Measurements from ENCODE around the gene FBXL17.
"Not testable (repeated sequence)": the region's sequence is repeated elsewhere in the genome, so short reads cannot be mapped to it uniquely, and the experiment has no call there.

FBXL17 gene

DNA sequence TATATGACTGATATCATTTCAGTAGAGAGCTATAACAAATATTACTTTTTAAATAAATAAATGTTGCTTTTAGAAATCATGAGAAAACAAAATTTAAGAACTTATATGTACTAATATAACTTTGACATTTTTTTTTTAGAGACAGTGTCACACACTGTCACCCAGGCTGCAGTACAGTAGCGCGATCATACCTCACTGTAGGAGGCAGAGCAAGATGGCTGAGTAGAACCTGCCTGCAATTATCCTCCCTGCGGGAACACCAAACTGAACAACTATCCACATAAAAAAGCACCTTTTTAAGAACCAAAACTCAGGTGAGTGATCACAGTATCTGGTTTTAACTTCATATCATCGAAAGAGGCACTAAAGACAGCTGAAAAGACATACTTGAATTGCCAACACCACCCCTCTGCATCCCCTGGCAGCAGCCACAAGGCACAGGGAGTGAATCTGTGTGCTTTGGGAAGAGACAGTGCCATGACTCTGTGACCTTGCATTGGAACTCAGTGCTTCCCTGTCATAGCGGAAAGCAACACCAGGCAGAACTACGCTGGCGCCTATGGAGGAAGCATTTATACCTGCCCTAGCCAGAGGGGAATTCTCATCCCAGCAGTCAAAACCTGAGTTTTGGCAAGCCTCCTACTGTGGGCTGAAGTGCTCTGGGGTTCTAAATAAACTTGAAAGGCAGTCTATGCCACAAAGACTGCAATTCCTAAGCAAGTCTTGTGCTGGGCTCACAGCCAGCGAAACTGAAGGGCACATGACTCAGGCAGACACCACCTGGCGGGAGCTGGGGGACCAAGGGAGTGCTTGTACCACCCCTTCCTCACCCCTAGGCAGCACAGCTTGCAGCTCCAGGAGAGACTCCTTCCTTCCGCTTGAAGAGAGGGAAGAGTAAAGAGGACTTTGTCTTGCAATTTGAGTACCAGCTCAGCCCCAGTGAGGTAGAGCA is 142.7 kb downstream of the FBXL17 start:
- DNase-seq: no peak

DNA sequence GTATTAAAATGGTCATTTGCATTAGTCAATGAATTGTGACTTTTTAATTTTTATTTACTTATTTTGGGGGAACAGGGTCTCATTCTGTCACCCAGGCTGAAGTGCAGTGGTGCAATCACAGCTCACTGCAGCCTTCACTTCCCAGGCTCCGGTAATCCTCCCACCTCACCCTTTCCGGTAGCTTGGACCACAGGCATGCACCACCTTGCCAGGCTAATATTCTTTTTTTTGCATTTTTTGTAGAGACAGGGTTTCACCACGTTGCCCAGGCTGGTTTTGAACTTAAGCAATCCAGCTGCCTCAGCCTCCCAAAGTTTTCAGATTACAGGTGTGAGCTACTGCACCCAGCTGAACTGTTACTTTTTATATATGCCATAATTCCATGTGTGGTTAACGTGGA is 143.4 kb downstream of the FBXL17 start:
- DNase-seq: no peak

DNA sequence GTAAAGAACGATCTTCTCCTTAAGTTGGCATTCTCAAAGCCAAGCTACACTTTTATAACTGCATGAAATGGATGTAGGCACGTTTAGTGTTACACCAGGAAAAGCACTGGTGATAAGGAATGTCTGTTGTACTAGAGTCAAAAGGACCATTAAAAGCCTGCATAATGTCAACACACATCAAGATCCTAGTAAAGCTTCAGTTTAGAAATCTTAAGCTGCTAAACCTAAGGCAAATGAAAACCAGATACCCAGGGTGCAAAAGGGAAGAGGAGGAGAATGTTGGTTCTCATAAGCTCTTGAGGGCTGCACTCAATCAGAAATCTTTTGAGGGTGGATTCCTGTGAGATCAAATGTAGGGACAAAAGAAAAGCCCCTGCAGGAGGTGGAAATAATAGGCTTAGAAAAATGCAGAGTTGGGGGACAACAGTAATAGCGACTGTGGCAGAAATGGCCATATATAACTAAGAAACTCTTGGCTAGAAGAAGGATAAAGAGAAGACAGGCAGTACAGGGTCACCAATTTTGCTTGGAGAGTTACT is 148.2 kb downstream of the FBXL17 start:
- peak; percentile 15 for DNase-seq

DNA sequence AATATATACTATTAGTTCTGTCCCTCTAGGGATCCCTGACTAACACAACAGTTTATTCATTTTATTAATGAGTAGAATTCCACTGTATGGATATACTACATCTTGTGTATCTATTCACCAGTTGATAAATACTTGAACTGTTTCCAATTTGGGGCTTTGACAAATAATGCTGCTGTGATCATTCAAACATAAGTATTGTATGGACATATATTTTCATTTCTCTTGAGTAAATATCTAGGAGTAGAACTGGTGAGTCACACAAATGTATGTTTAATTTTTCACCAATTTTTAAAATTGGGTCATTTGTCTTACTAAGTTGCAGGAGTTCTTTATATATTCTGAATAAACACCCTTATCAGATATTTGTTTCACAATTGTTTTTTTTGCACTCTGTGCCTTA is 149.1 kb downstream of the FBXL17 start:
- no peak for DNase-seq

DNA sequence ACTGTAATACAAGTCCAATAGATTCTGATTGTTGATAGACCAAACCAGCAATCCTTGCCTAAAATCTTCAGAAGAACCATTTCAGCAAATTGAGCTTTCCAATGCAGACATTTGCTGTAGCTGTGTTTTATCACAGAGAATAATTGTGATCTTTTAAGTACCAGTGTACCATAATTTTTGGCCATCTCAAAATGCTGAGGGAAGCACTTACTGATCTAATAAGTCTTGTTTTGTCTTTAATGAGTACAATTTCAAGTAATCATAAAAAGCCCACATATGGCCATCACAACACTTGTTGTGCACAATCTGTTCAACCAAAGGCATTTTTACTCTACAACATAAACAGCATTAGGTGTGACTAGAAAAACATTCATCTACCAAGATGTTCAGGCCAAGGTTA is 159.9 kb downstream of the FBXL17 start:
- no peak for DNase-seq

DNA sequence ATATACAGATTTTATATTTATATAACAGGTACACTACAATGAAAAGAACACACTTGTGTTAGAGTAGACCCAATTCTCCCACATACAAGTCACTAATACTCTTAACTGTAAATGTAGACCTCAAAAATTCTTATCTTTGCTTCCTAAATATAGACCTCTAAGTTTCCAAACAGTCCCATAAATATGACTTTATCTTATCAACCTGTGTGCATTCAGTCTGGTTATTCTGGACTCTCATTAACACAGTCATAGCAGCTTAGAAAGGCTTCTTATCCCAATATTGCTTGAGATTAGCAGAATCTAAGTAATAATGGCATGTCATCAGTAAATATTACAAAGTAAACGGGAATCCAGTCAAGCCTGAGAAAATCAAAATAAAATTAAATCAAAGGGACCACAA is 161.1 kb downstream of the FBXL17 start:
- DNase-seq: no peak

DNA sequence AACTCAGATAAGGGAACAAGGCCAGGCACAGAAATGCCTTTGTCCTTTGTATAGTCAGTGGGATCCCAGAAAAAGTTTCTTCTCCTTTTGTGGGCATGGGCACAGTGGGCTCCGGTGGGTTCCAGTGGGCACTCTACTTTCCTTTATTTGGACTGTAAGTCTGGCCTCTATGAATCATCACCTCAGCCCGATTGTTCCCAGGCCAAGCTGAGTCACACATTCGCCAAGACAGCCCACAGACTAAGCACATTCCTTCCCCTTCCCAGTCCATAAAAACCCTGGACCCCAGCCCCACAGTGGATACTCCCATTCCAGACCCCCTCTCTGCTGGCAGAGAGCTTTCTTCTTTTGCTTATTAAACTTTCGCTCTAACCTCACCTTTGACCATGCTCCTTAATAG is 165.0 kb downstream of the FBXL17 start:
- DNase-seq: no peak

DNA sequence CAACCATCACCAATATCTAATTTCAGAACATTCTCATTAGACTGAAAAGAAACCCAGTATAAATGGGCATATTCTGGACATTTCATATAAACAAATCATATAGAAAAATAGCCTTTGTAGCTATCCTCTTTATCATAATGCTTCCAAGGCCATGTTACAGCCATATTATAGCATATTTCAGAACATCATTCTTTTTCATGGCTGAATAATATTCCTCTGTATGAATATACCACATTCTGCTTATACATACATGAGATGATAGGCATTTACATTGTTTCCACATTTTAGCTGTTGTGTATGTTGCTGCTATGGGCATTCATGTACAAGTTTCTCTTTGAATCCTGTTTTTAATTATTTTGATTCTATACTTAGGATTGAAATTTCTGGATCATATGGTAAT is 167.0 kb downstream of the FBXL17 start:
- no peak for DNase-seq

DNA sequence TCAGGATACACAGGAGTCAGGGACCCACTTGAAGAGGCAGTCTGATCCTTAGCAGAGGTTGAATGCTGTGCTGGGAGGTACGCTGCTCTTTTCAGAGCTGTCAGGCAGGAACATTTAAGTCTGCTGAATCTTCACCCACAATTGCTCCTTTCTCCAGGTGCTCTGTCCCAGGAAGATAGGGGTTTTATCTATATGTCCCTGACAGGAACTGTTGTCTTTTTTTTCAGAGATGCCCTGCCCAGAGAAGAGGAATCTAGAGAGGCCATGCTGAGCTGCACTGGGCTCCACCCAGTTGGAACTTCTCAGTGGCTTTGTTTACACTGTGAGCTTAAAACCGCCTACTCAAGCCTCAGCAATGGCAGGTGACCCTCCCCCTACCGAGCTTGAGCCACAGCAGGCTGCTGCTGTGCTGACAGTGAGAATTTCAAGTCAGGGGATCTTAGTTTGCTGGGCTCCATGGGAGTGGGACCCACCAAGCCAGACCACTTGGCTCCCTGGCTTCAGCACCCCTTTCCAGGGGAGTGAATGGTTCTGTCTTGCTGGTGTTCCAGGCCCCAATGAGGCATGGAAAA is 169.0 kb downstream of the FBXL17 start:
- no peak for DNase-seq

DNA sequence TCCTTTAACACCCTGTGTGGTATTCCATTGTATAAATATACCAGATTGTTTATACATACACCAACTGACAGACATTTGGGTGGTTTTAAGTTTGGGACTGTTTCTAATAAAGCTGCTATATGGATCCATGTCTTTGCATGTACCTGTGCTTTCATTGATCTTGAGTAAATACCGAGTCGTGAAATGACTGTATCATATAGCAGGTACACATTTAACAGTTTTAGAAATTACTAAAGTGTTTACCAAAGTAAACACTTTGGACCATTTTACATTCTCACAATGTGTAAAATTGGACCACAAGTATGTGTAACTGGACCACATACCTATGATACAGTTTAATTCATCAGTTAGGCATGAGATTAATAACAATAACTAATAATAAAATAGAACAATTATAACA is 175.2 kb downstream of the FBXL17 start:
- DNase-seq: no peak

DNA sequence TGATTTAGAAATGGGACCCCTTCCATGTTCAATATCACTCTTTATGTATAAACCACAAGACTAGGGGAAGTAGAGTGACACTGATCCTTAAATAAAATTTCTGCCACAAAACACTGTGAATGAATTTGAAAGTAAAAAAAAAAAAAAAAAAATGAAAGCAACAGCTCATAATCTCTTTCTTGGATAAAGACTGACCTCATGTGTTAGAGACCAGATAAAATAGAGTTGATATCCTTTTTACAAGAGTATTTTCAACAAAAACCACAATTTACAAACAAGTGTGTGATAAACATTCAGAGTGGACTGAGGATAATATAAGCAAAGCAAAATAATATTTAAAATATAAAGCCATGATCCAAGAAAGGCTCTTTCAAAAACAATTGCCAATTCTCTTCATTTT is 180.2 kb downstream of the FBXL17 start:
- no peak for DNase-seq

DNA sequence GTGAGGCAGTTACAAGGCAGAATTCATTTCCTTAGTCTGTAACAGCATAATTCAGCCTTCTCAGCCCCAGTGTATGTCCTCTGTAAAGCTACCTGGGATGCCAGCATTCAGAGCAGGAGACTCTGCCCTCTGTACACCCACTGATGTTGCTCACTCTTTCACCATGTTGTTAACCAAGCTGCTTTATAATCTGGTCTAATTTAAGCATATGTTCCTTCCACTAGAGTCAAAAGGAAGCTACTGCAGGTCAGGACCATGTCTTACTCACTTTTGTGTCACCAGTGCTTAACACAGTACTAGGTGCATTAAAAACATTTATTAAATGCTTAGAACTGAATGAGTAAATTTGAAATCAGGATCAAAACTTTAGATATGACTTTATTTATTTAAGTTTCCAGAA is 185.6 kb downstream of the FBXL17 start:
- DNase-seq: no peak

DNA sequence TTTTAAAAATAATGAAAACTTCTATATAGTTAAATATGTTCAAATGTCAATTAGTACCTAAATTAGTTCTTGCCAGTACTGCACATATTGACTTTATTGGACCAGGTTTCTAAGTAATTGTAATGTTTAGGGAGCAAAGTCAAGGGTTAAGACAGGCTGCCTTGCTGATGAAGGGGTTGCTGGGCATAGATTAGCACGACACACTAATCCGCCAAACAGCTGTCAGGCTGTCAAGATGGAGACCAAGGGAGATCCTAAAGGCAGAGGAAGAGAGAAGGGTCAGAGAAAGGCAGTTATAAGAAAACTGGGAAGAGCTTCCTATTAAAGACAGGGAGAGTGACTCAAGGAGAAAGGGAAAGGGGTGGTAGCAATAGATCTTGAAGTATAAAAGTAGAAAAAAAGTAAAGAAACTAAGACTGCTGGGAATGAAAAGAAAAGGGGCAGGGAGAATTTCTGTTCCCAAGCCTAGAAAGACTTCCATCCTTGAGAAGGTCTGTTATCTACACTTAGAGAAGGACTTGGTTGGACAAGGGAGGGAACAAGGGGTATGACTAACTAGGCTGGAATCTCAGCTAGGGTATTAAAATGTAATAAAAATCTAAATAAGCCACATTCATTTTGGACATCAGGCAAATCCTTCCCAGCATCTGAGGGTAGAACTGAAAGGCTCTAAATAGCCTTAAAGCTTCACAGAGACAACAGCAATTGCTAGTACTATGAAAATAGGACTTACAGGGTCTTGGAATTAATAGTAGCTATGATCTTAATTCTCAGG is 188.7 kb downstream of the FBXL17 start:
- no peak for DNase-seq

DNA sequence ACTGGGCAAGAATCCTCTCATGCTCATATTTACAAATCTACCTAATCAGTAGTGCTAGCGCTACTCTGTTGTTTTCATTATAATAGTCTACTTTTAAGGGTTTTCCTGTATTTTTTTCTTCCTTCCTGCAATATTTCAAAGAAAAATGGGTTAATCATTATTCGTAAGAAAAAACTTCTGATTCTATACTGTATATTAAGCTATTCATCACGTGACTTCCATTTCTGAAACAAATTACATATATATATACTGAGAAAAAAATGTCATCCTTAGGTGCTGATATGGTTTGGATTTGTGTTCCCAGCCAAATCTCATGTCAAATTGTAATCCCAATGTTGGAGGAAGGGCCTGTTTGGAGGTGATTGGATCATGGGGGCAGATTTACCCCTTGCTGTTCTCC is 197.0 kb downstream of the FBXL17 start:
- no peak for DNase-seq

DNA sequence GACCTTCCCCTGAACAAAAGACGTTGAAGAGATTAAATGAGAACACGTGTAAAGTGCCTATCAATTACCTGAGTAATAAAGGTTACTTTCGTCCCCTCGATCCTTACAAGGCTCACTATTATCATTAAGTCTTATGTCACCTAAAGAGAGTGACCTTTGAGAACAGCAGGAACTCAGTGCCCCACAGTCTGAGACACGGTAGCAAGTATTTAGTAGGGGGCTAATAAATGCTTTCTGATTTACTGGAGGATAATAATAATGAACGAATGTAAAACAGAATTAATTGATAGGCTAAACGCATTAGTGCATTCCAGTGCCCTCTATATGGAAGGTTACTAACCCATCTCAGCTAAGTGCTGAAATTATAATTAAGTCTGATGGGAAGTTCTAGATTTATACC is 199.9 kb downstream of the FBXL17 start:
- no peak for DNase-seq

DNA sequence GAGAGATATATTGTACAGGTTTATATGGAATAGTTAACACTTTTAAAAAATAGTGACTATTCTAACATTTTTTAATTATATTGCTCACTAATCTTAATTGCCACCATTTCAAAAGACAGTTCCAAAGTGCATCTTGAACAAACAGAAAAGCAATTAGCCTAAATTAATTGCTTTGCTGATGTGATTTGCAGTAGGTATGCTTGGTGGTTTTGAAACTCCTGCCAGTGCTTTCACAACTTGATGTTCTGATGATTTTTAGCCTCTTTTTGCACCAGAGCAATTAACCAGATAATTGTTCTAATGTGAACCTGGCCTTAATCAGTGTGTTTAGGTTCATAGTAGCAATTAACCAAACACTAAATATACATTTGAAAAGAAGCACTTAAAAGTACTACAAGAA is 207.6 kb downstream of the FBXL17 start:
- DNase-seq: no peak

DNA sequence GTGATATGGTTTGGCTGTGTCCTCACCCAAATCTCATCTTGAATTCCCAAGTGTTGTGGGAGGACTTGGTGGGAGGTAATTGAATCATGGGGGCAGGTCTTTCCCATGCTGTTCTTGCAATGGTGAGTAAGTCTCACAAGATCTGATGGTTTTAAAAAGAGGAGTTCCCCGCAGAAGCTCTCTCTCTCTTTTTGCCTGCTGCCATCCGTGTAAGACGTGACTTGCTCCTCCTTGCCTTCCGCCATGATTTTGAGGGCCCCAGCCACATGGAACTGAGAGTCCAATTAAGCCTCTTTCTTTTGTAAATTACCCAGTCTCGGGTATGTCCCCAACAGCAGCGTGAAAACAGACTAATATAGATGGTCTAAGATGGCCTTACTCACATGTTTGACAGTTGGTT is 210.1 kb downstream of the FBXL17 start:
- no peak for DNase-seq

DNA sequence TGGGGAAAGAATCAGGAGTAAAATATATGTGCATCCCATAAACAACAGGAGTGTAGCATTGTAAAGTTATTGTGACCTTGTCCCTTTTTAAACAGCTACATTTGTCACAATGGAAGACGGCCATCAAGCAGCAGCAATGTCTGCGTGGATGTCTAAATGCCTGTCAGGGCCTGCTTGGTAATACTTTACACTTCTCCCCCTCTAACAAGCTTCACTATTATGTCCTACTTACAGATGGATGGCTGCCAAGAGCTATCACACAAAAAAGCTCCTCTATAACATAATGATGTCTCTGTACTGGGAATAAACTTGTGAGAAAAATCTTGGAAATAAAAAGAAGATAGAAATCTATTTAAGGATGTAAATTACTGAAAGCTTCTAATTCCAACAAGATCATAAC is 213.0 kb downstream of the FBXL17 start:
- peak; percentile 25 for DNase-seq

DNA sequence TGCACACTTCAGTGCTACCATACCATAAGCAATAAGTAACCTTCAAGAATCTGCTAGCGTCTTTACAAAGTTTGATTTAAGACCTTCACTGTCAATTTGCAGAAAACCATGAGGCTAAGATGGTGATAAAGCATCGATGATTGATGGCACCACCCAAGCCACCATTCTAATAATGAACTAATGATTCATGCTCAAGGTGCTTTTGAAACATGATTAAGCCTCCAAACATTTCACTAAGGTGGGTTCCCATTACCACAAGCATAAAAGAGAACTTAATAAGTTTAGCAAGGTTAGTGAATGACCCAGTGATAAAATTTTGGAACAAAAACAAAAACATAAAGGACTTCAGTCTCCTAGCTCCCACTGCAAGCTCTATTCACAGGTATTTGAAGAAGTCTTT is 214.7 kb downstream of the FBXL17 start:
- no peak for DNase-seq

DNA sequence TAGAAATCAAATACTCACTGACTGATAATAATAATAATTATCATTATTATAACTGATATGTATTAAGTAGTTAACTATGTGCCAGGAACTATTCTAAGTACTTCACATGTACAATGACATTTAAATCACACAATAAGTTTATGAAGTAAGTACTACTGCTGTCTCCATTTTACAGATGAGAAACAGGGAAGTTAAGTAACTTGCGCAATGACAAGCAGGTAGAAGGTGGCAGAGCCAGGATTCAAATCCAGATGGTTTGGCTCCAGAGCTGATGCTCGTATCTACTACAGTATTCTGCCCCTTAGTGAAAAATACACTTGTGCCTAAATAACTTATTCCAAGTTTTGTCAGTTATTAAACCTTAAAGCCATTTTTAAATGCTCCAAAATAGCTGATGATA is 217.3 kb downstream of the FBXL17 start:
- DNase-seq: no peak

DNA sequence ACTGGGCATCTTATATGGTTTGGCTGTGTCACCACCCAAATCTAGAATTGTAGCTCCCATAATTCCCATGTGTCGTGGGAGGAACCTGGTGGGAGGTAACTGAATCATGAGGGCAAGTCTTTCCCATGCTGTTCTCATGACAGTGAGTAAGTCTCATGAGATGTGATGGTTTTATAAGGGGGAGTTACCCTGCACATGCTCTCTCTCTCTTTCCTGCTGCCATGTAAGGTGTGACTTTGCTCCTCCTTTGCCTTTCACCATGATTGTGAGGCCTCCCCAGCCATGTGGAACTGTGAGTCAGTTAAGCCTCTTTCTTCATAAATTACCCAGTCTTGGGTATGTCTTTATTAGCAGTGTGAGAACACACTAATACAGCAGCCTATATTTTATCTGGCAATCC is 229.0 kb downstream of the FBXL17 start:
- not testable (repeated sequence) for DNase-seq

DNA sequence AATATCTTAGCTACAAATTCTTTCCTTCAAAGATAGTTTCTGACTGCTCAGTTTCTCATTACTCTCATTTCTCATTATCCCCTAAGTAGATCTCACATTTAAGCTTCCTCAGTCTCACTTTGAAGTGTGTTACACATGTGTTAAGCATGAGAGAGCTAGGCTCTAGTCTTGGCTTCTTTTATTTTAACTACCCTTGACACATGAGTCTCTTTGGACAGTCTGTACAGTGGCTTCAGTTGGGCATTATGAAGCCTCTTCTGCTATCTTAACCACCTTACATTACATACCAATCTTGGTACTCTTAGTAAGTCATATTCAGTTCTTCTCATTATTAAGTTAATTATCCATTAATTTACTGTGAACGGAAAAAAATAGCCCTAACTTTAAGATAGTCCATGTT is 232.5 kb downstream of the FBXL17 start:
- no peak for DNase-seq

DNA sequence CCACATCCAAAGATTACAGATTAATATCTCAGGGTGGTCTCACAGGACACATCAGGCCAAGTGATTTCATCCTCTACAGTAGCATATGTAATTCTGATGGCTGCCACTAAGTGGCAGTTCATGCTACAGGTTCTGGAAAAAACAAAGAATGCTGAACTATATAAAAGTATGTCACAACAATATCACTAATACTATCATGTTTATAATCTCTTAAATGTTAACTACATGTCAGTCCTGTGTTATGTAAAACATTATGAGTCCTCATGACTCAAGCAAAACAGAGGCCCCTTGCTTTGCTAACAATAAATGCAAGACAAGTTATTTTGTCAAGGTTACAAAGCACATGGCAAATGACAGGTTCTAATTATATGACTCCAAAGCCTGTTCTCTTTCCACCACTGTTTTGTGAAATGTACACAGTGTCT is 233.2 kb downstream of the FBXL17 start:
- DNase-seq: peak; percentile 39

DNA sequence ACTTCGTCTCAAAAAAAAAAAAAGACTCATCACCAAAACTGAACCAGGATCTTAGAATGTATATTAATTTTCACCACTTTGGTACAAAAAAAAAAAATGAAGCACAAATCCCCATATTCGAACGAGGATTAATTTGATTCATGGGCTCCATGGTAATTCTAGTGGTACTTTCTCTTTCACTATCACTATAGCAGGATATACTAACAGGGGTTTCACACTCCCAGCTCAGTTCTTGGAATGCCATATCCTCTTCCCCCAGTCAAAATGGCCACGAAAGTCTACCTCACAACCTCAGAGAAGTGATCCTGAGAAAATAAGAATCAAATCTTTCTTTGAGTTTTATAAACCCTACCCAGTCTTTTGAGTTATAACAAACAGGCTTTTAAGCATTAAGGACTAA is 235.7 kb downstream of the FBXL17 start:
- no peak for DNase-seq
